A172 (cell line): ENCODE measurements around the gene GDPGP1. TPM values are rescaled to one million over a fixed set of nuclear protein-coding genes. Genes with fewer than 3 reads are reported as not detected.
"Not testable (repeated sequence)": the region's sequence is repeated elsewhere in the genome, so short reads cannot be mapped to it uniquely, and the experiment has no call there.

Experiments used
- DNase-seq: peaks from one replicate; pipeline ENCODE4 v3.0.0-alpha.2; 2015; ENCODE audit warnings: low spot score
- total RNA-seq: library from RNA; depleted of rRNA; stranded (reverse); fragments of >200 nt; shearing (Covaris generic); gene quantifications from 2 replicates; pipeline ENCODE4 v1.2.3, GENCODE V29; 2014

The GDPGP1 gene
- total RNA-seq, 1 experiment from 2014 or later: 5.7 TPM

GRCh38 chr15:90261811-90262210 is 27.8 kb downstream of the GDPGP1 start:
- peak; percentile 39 for DNase-seq

- no peak for DNase-seq
Observed at GRCh38 chr15:90262426-90262825, 28.4 kb downstream of the GDPGP1 start.

GRCh38 chr15:90264671-90265070 is 30.7 kb downstream of the GDPGP1 start:
- peak; percentile 44 for DNase-seq

GRCh38 chr15:90265271-90266060 is 31.5 kb downstream of the GDPGP1 start, which contains the start of gene NGRN:
Gene NGRN (plus strand): TSS chr15:90265672. CDS start chr15:90265713, 41 bp downstream.
- peak; percentile 89 for DNase-seq

GRCh38 chr15:90266061-90266431 is 32.0 kb downstream of the GDPGP1 start:
- DNase-seq: peak; percentile 21

GRCh38 chr15:90266485-90266884 is 32.5 kb downstream of the GDPGP1 start:
- DNase-seq: no peak

GRCh38 chr15:90268415-90268814 is 34.4 kb downstream of the GDPGP1 start:
- no peak for DNase-seq

- DNase-seq: no peak
Observed at GRCh38 chr15:90270502-90271150, 36.6 kb downstream of the GDPGP1 start.

- DNase-seq: no peak
Observed at GRCh38 chr15:90271459-90272166, 37.6 kb downstream of the GDPGP1 start.

- not testable (repeated sequence) for DNase-seq
Observed at GRCh38 chr15:90278467-90278866, 44.5 kb downstream of the GDPGP1 start.

- DNase-seq: not testable (repeated sequence)
Observed at GRCh38 chr15:90280743-90281142, 46.7 kb downstream of the GDPGP1 start.

GRCh38 chr15:90281637-90282036 is 47.6 kb downstream of the GDPGP1 start:
- not testable (repeated sequence) for DNase-seq

GRCh38 chr15:90286678-90287077 is 52.7 kb downstream of the GDPGP1 start:
- peak; percentile 13 for DNase-seq

- DNase-seq: no peak
Observed at GRCh38 chr15:90287101-90287500, 53.1 kb downstream of the GDPGP1 start.

GRCh38 chr15:90287946-90288345 is 53.9 kb downstream of the GDPGP1 start:
- DNase-seq: no peak

GRCh38 chr15:90291679-90292356 is 57.8 kb downstream of the GDPGP1 start:
- peak; percentile 46 for DNase-seq

- peak; percentile 69 for DNase-seq
Observed at GRCh38 chr15:90293040-90293810, 59.2 kb downstream of the GDPGP1 start.

- no peak for DNase-seq
Observed at GRCh38 chr15:90294159-90294558, 60.1 kb downstream of the GDPGP1 start.

- no peak for DNase-seq
Observed at GRCh38 chr15:90294601-90295269, 60.7 kb downstream of the GDPGP1 start.

GRCh38 chr15:90295270-90295648 is 61.2 kb downstream of the GDPGP1 start:
- no peak for DNase-seq
